Measurements from ENCODE around the gene SEC31B. TPM values are rescaled to one million over a fixed set of nuclear protein-coding genes. Genes with fewer than 3 reads are reported as not detected.

SEC31B gene
- total RNA-seq, 1 donor from 2014 or later: 13.5 TPM

DNA sequence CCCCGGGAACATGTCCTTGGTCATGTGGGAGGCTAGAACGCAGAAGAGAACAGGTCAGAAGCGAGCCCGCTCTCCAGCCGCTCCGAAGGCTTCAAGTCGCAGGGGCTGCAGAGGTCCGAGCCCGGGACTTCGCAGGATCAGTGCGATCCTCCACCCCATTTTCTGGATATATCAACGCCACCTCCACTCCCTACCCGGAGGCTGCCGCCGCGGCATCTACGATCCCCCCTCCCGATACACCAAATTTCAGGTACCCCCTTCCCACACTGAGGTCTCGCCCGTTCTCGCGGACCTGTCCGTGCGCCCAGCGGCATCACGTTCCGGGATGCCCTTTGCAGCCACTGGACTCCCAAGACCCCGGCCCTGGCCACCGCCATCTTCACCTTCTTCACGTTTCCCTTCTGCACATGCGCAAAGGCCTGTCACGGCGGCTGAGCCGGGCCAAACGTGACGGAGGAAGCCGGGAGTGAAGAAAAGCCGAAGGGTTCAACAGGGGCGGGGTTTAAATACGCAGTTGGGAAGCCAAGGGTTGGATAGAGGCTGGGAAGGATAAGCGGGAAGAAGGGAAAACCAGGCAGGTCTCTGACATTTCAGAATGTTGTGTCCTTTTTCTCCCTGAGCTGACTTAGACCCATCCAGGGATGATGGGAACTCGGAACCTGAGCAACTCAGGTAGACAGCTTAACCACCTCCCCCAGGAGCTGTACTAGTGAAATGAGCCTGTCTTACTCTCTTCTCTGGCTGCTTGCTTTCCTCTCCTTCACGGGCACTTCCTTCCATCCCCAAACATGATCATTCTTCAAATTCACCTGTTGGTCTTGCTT is 10.0 kb upstream of the SEC31B start, which contains the start of gene NDUFB8:
Gene NDUFB8, minus strand, starts transcription at position 397 of the 824 bp plus-strand sequence. Its CDS starts 20 bp downstream, at position 377.
- peak; percentile 92 for DNase-seq (ENCODE audit: low spot score)

DNA sequence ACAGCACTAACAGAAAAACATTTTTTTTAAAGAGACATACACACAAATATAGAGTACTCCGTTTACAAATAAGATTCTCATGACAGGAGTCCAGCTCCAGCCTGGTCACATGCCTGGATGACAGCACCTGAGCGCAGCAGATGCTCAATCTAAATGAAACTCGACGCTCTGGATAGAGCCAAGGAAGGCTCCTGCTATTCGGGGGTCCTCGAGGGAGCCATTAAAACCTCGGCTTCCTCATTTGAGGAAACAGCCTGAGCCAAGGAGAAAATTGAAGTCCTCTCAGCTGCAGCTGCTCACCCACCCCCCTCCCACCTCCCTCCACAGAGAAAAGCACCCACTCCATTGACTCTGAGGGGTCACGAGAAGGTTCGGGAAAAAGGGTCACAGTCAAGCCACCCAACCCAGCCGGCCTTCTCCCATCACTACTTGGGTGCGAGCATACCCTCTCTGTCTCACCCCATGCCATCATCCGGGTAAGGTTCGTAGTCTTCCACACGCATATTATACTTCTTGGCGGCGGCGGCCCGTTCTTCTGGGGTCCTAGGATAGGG is 9.3 kb upstream of the SEC31B start:
- no peak for DNase-seq (ENCODE audit: low spot score)

DNA sequence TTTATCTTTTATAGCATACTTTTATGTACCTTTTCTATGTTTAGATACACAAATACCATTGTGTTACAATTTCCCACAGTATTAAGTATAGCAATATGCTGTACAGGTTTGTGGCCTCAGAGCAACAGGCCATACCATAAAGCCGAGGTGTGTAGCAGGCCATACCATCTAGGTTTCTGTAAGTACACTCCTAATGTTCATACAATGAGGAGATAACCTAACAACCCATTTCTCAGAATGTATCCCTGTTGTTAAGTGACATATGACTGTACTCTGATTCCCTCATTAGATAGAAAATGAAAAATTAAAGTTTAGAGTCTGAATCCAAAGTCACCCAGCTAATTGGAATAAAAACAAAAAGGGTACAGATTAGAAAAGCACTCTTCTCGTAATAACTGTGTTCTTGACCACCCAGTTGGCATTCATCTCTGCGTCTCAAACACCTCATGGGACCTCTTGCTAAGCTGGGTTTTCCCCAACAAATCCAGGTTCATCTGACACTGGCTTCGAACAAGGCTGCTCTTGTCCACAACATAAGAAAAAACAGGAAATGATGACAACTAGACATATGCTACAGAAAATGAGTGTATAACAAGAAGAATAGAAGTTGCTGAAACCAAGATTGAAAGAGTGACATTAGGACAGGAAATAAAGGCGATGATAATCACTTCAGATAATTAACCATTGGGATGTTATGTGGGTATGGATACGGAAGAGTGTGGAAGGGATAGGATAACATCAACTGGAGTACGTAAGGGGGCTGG is 8.6 kb upstream of the SEC31B start:
- no peak for DNase-seq (ENCODE audit: low spot score)

DNA sequence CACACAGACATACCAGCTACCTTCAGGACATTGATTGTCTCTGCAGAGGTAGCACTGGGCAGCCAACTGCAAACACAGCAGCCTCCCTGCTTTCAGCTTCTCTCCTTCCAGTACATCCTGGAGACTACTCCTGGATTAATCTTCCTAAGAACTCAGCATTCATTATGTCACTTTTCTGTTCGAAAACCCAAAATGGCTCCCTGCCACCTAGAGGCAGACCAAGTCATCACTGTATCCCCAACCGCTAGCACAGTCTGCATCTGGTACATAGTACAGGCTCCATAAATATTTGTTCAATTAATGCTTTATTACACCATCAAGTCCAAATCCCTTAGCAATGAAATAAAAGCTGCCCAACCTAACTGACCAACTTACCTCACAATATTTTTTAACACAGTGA is 5.0 kb upstream of the SEC31B start:
- DNase-seq (ENCODE audit: low spot score): no peak

DNA sequence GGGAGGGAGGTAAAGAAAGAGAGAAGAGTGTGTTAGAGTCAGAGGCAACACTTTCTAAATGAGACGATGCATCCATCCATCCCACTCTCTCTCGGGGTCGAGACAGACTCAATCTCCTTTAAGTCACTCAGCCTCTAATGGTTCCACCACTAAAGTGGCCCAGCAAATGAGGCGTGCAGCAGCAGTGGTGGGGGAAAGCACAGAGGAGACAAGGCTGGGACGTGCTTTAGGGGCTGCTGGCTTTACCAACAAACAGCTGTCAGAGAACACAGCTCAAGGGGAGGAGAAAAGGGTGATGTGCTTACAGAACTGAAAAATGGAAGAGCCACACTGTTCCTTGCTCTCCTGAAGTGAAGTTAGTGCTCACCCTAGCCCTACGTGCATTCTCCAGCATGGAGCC is 4.5 kb upstream of the SEC31B start:
- DNase-seq (ENCODE audit: low spot score): no peak

DNA sequence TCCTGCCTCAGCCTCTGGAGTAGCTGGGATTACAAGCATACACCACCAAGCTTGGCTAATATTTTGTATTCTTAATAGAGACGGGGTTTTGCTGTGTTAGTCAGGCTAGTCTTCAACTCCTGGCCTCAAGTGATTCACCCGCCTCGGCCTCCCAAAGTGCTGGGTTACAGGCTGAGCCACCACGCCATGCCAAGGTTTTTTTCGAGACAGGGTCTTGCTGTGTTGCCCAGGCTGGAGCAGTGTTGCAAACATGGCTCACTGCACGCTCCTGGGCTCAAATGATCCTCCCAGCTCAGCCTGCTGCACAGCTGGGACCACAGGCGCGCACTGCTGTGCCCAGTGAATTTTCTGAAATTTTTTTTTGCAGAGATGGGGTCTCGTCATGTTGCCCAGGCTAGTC is 3.3 kb upstream of the SEC31B start:
- no peak for DNase-seq (ENCODE audit: low spot score)

DNA sequence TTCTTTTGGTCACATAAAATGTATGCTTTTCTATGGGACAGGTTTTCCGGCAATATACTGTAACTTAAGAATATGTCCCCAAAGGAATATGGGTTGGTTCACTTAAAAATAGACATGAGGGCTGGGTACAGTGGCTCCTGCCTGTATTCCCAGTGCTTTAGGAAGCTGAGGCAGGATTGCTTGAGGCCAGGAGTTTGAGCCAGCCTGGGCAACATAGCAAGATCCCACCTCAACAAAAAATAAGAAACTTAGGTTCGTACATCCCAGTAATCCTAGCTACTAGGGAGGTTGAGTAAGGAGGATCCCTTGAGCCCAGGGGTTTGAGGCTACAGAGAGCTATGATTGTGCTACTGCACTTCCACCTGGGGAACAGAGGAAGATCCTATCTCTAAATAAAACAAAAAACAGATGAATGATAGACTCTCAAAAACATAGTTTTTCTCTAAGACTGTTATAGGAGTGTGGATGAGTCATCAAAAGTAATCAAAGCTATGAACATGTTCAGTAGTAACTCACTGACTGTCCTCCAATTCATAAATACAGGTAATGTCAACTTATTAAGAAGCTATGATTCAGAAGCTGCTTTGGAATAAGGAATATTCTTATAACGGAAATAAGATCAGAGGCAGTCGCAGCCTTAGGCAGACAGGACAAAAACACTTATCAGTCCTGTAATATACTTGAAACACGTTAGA is 2.6 kb upstream of the SEC31B start:
- no peak for DNase-seq (ENCODE audit: low spot score)

DNA sequence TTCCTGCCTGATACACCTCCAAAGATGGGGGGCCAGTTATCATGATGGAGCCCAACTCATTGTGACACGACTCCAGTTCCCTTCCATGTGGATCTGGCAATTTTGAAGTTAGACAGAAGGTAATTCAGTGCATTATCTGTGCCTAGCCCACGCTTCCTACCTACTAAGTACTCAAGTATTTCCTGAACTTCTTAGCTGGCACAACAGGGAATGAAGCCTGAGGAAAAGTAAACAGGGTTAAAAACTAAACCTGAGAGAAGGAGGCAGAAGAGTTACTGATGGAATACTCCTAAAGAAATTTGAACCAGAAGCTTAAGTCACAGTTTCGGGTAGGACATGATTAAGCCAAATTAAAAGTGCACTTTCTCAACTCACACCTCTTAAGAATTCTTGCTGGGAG is 1.1 kb upstream of the SEC31B start:
- DNase-seq (ENCODE audit: low spot score): no peak

DNA sequence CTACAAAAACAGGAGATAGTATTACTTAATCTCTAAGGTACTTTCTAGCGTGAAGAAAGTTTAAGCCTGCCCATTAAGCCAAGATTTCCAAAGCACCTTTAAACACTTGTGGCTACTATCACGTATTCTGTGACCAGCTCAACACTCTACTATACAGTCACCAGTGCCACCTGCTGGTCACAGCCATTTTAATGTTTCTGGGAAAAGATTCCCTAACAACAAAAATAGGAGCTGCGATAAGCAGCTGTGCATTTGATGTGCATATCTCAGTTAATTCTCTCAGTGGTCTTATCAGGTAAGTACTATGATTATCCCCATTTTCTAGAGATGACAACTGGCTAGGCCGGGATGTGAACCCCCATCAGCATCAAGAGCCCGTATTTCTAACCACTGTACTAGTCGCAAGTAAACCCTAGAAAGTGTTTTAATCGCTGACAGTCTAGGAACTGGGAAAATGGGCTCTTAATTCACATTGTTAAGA is 860 bp downstream of the SEC31B start:
- DNase-seq (ENCODE audit: low spot score): peak; percentile 72

DNA sequence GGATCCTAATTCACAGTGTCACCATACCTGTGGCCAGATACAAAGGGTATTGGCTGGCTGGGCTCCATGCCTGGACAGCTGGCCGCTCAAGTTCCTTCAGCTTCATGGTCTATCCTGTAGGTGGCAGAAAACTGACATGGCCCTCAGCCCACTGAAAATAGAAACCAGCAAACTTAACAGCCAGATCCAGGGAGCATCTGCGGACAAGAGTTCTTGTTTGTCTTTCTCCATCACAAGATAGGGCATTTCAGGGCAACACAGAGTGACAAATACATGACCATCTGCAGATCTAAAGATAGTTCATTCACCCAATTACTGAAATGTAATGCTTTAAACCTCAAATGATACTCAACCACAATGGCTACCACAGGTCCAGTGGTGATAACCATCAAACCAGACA is 2.8 kb downstream of the SEC31B start:
- DNase-seq (ENCODE audit: low spot score): no peak

DNA sequence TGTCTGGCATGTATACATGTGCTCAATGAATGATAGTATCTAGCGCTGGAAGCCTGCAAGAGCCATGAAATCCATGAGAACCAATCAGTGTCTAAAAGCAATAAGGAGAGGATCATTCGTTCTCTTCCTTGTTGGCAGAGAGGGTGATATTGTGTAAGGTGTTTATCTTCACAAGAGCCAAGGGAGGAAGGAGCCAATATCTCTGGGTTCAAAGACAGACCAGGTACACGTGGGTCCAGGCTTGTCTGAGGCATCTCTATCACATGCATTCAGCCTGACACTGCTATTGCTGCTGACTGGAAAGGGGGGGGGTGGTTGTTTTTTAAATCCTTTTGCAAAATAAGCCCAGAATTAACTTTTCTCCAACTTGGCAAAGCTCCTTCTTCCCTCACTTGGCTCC is 4.0 kb downstream of the SEC31B start:
- no peak for DNase-seq (ENCODE audit: low spot score)

DNA sequence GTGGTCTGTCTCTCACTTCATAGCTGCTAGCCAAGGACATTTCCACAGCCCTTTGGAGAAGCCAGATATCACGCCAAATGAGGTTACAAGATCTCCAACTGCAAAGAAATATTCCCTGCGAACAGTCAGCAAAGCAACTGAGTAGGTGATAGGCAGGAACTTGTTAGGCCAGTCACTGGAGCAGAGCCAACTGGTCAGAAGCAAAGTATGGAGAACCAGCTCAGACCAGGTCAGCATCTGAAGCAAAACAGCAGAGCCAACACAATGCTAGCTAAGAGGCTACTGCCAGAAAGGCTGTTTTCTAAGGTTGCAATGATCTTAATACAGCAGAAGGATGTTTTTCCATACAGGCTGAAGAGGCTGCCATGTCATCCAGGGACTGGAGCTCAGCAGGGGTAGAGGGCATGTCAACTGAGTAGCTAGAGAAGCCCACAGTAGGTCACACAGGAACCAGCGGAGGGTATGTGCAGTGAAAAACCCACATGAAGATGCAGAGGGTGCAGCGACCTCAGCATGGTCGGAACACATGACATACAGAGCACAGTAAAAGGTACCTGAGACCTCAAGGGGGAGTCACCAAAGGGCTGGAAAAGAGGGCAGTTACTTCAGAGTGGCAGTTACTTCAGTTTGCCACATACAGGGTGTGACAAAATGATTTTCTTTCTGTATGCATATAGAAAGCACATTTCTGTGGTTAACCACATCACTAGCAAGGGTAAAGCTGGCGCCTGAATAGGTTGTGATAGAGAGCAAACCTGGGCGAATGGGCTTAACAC is 8.9 kb downstream of the SEC31B start:
- DNase-seq (ENCODE audit: low spot score): no peak

DNA sequence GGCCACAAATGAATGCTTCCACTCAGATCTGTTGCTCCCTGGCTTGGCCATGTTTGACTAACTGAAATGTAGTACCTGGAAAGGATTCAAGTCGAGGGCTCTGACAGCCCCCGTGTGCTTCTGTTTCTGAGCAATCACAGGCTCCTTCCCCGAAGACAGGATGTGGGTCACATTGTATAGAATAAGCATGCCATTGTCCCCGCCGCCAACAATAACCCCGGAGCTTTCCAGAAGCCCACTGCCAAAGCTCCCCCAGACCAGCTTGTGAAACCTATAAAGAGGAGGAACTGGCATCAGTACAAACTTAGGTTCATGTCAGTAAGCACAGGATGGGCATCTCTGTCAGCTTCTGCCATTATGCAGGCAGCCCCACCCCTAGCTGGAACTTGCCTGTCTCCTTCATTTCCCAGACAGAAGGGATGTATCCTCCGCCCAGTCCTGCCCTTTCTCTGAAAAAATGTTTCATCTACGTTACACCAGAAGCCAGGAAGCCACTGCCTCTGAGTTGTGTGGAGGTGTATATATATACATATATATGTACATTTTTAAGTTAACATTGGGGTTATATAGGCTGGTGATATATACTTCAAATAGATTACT is 10.3 kb downstream of the SEC31B start:
- DNase-seq (ENCODE audit: low spot score): no peak

DNA sequence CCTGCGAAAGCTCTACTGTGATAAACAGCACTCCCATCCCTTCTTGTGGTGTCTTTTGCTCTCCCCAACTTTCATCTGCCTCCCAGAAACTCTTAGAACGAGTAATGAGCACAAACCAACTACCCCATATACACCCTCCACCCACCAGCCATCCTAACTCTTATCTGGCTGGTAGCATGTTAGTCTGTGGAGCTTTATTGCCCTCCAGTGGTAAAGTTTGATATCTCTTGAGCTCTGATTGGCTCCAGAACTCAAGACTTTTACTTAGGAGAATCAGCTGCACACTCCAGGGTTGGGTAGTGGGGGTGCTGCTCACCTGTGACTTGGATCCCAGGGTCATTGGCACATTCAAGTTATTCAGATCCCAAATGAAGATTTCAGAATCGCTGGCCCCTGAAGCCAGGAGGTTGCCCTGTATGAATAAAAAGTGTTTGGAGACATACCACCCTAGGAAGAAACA is 10.9 kb downstream of the SEC31B start:
- DNase-seq (ENCODE audit: low spot score): no peak

DNA sequence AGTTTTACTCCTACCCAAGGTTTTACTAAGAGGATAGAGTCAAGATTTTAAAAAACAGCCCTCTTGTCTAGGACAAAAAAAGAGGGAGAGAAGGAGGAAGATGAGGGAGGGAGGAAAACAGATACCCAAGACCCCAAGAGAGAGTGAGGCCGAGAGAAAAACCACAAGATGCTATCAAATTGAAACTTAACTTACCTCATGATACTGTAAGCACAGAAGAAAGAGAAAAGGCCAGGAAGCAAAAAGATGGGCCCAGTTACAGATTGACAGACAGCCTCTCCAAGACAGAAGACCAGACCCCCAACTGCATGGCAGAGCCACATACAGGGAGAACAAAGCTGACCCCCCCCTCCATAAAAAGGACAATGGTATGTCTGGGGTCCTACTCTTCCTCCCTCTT is 11.4 kb downstream of the SEC31B start:
- no peak for DNase-seq (ENCODE audit: low spot score)

DNA sequence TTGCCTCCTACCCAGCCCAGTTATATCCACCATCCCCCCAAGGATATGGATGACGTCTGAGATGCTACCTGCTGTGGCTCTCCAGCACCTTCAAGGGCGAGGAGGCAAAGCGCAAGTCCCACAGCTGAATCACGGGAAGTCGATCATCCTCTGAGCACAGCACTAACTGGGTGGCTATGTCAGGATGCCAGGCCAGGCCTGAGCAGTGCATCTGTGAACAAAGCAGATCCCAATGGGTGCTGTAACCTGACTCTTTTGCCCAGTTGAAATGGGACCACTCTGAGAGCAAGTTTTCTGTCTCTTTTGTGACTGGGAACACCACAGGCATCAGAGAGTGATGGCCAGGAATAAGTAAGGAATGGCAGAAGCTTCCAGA is 12.3 kb downstream of the SEC31B start:
- no peak for DNase-seq (ENCODE audit: low spot score)

DNA sequence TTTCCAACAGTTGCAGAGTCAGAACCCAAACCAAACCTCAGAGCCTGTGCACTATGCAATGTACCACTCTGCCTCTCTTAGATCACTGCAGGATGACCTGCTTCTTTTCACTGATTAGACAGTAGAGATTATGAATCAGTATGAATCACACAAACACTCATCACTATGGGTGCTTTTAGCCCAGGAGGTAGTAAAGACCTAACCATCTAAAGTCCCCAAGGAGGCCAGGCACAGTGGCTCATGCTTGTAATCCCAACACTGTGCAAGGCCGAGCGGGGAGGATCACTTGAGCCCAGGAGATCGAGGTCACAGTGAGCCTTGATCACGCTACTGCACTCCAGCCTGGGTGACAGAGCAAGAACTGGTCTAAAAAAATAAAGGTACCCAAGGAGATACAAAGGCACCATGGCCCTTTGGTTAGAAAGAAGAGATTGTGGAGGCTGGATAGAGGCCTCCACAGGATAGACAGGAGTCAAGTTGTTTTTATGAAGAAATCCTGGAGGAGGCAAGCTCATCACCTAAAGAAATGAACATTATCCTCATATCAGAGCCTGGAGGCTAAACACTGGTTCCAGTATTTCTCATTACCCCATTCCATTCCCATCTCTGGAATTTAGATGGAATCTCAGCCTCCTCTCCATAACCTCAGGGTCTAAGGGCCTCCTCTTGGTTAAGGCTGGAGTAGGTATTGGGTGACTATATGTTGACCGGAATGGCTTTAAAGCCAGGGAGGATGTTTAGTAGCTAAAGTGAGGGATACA is 12.9 kb downstream of the SEC31B start:
- no peak for DNase-seq (ENCODE audit: low spot score)

DNA sequence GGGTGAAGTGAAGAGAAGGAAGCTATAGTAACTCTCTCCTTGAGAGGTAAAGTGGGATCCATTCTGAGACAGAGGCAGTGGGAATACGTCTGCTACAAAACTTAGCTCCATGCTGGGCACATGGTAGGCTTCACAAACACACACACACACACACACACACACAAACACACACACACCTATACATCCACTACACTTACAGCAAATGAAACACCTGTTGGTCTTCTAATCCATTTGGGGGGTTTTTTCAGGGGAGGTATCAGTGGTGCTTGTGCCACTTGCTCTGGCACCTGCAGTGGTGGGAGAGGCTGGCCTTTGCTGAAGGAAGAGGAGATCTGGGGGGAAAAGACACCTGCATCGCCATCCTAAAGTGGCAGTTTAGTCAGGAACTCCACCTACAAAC is 14.5 kb downstream of the SEC31B start:
- DNase-seq (ENCODE audit: low spot score): no peak

DNA sequence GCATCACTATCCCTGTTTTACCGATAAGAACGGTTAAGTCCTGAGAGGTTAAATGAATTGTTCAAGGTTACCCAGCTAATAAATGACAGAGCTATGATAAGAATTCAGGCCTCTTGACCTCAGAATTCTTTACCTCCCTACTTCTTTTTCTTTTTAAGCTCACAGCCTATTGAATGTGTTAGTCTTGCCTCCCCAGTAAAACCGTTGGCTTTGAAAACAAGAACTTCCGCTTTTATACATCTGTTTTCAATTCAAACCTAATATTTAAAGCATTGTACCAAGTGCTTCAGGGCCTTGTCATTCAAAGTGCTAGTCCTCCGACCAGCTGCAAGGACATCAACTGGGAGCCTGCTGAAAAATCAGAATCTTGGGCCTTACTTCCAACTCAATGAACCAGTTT is 15.6 kb downstream of the SEC31B start:
- DNase-seq (ENCODE audit: low spot score): no peak

DNA sequence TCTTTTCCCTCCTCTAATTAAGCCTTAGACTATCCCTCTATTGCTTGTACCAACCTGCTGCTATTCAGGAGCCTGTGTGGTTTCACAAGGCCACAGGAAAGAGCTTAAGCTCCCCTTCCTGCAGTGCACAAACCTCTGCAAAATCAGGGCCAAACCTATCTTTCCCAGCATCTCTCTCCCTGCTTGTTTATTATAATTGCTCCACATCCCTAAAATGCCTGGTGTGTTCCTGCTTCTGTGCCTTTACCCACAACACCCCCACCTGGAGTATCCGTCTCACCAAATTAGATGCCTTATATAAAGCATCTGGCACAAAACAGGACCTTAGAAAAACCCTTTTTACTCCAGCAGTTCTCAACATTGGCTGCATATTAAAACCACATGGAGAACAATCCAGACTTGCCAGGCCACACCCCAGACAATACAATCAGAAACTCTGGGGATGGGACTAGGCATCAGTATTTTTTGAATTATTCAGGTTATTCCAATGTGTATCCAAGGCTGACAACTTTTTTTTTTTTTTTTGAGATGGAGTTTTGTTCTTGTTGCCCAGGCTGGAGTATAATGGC is 16.7 kb downstream of the SEC31B start:
- DNase-seq (ENCODE audit: low spot score): no peak
